ENCODE results near the gene NOX3. TPM values are rescaled to one million over a fixed set of nuclear protein-coding genes. Genes with fewer than 3 reads are reported as not detected.

Gene NOX3
- total and polyA plus RNA-seq, 10 of the 15 experiments (the other 5 are each of a cell fraction or from before 2014, with no cell fraction given) = not detected

- SMC1A ChIA-PET (ENCODE audit: uncharacterized antibody, unreplicated experiment) = no interaction called here
- H3K79me2 ChIP-seq (ENCODE audit: control insufficient read depth, insufficient read depth, low read length) = no peaks in the 10 kb centered on the region
- peaks cover 2% of the 10 kb centered on the region; the same call in 2 of the 3 replicates for H3K9me3 ChIP-seq (replicated peaks; ENCODE audit: control insufficient read depth, insufficient read depth, low read length)
- H3K27me3 ChIP-seq (replicated peaks in 1 of 2; ENCODE audit: control insufficient read depth in 2 of 2, insufficient read depth in 2 of 2, low read length in 1 of 2) = no peaks in the 10 kb centered on the region
- no peak overlapping the region for H2AFZ ChIP-seq (ENCODE audit: control insufficient read depth, low read depth, low read length)
- H3K27ac ChIP-seq (ENCODE audit: control insufficient read depth, insufficient read depth) = no peak overlapping the region
- H4K20me1 ChIP-seq (ENCODE audit: control insufficient read depth, insufficient read depth) = no peaks in the 10 kb centered on the region
- FAIRE-seq (no peak), DNase-seq (ENCODE audit: low read depth, low spot score) (no peak), ATAC-seq (no peak)
- no peak overlapping the region for H3K9ac ChIP-seq (ENCODE audit: control insufficient read depth, insufficient read depth, low read length)
- RAD21 ChIA-PET (ENCODE audit: unreplicated experiment) = no interaction called here
- no TSS peak for BruUV-seq (replicated peaks)
- intact Hi-C loops (cut with micrococcal nuclease; ENCODE audit: unreplicated experiment) = no loop called here
- no peaks in the 10 kb centered on the region for H3K36me3 ChIP-seq (ENCODE audit: control insufficient read depth in 2 of 2, insufficient read depth in 2 of 2, low read length in 1 of 2)
- no peak overlapping the region for H3K4me3 ChIP-seq
- TF ChIP-seq ZNF592 (IDR thresholded peaks at IDR 0.05) (no peak), TBL1XR1 (IDR thresholded peaks at IDR 0.05; ENCODE audit: low read depth, low read length) (no peak), NKRF (conservative IDR thresholded peaks at IDR 0.05) (no peak), KAT2A (conservative IDR thresholded peaks at IDR 0.05; ENCODE audit: control insufficient read depth, low read depth, low read length) (no peak), WRNIP1 (IDR thresholded peaks at IDR 0.05; ENCODE audit: borderline replicate concordance, low read depth, low read length) (no peak), SMARCA5 (IDR thresholded peaks at IDR 0.05) (no peak), NFYA (IDR thresholded peaks at IDR 0.05; ENCODE audit: borderline replicate concordance, low read depth, low read length) (no peak), TCF7 (IDR thresholded peaks at IDR 0.05; ENCODE audit: borderline replicate concordance) (no peak), JUND (IDR thresholded peaks at IDR 0.05; ENCODE audit: low read depth, low read length) (no peak), PML (IDR thresholded peaks at IDR 0.05; ENCODE audit: low read length) (no peak), FOXK2 (IDR thresholded peaks at IDR 0.05) (no peak), POU2F2 (IDR thresholded peaks at IDR 0.05; ENCODE audit: borderline replicate concordance, low read depth, low read length) (no peak), MXI1 (IDR thresholded peaks at IDR 0.05; ENCODE audit: low read depth, low read length) (no peak), RBBP5 (conservative IDR thresholded peaks at IDR 0.05) (no peak), TCF3 (IDR thresholded peaks at IDR 0.05; ENCODE audit: borderline replicate concordance, insufficient read depth, low read depth, low read length) (no peak), DPF2 (IDR thresholded peaks at IDR 0.05) (no peak), YBX1 (IDR thresholded peaks at IDR 0.05) (no peak)
- WGBS (ENCODE audit: insufficient coverage, insufficient replicate concordance, low lambda C conversion rate, missing lambda C conversion rate) = 100% methylated on average over 1 of the region's 1 CpG
- CTCF ChIA-PET = no interaction called here
- in situ Hi-C loops (cut with MboI) = no loop called here
- peaks cover 3% of the 10 kb centered on the region; the same call in 1 of the 2 replicates for H3K4me1 ChIP-seq (ENCODE audit: control insufficient read depth, insufficient read depth, low read length)
- H3K4me2 ChIP-seq (ENCODE audit: control insufficient read depth, insufficient read depth) = no peak overlapping the region
- POLR2A ChIA-PET = no interaction called here
Measured at GRCh38 chr6:155491421-155491820, 35.8 kb upstream of the NOX3 start.
